Esophagus squamous epithelium (tissue), 5 donors: ENCODE results near the gene FOXK1. TPM values are rescaled to one million over a fixed set of nuclear protein-coding genes. Genes with fewer than 3 reads are reported as not detected.

Experiments used
- DNase-seq: peaks from one replicate; lab custom pipeline; 2025; lab: John Stamatoyannopoulos, UW
- H3K27ac ChIP-seq, 4 donors: fragments of 200-600 bp; sonication (generic); one replicate each; pipeline ENCODE4 v1.5.1; 2016 to 2019; ENCODE audit warnings: mild to moderate bottlenecking in 1 of 4
- H3K27me3 ChIP-seq, 4 donors: fragments of 200-600 bp; sonication (generic); 1 replicate in 3 of 4; 2 replicates in 1 of 4; pipeline versions ENCODE4 v1.5.1 to v1.6.0; 2017 to 2021; ENCODE audit warnings: antibody characterized with exemption in 1 of 4
- H3K36me3 ChIP-seq, 3 donors: fragments of 200-600 bp; sonication (generic); one replicate each; pipeline ENCODE4 v1.5.1; 2016 to 2019
- H3K4me1 ChIP-seq, 3 donors: fragments of 200-600 bp; sonication (generic); one replicate each; pipeline ENCODE4 v1.5.1; 2017 to 2019
- H3K4me3 ChIP-seq, 4 donors: fragments of 200-600 bp; sonication (generic); 1 replicate in 3 of 4; 2 replicates in 1 of 4; pipeline ENCODE4 v1.5.1; 2016 to 2019; ENCODE audit warnings: mild to moderate bottlenecking in 2 of 4, moderate library complexity in 1 of 4
- H3K9me3 ChIP-seq, 3 donors: fragments of 200-600 bp; sonication (generic); one replicate each; pipeline ENCODE4 v1.5.1; 2016 to 2019
- CTCF ChIP-seq, 6 experiments: fragments of 450-650 bp in 4 of 6; fragments of 200-600 bp in 2 of 6; sonication (generic) in 2 of 6; IDR thresholded peaks; one replicate each; pipeline ENCODE4 v1.5.1; 2016 to 2019; ENCODE audit warnings: antibody characterized with exemption in 6 of 6, mild to moderate bottlenecking in 4 of 6, moderate library complexity in 4 of 6
- POLR2A ChIP-seq, 4 donors: fragments of 450-650 bp; IDR thresholded peaks; one replicate each; pipeline ENCODE4 v1.6.1; 2017; ENCODE audit warnings: antibody characterized with exemption in 4 of 4, mild to moderate bottlenecking in 4 of 4, moderate library complexity in 3 of 4
- WGBS, 2 donors: methylation state at CpG; one replicate each; pipeline ENCODE4 v1.1.5; 2018; 5-methylcytosine and 5-hydroxymethylcytosine counted together
- intact Hi-C: fragments of 100-400 bp; cut with DNase I; formaldehyde crosslinking; loops from one replicate; pipeline ENCODE4 v1.15.0; 2022
- total RNA-seq, 4 donors: library from RNA; depleted of rRNA; stranded (reverse); fragments of >200 nt; gene quantifications; one replicate each; pipeline ENCODE4 v1.1.0, GENCODE V29; 2016
- donor health status: DM: yes; HTN: yes; CAD: no.

FOXK1 gene
- total RNA-seq, 4 donors from 2014 or later = 11.9 to 25.7 (median 15.9) TPM

GRCh38 chr7:4729266-4729665 lies 47.2 kb downstream of the FOXK1 start:
- TF ChIP-seq CTCF (IDR thresholded peaks at IDR 0.05) (no peak), POLR2A (IDR thresholded peaks at IDR 0.05) (no peak)
- peaks cover 8 to 54% (median 17%) of the 10 kb centered on the region in 3 donors for H3K4me1 ChIP-seq
- no peaks in the 10 kb centered on the region for H3K27me3 ChIP-seq
- WGBS, 2 donors = no CpG with 5 or more reads among the region's 19 CpGs
- H3K36me3 ChIP-seq = peaks cover 0 to 47% (median 0%) of the 10 kb centered on the region in 3 donors
- no peak overlapping the region for H3K27ac ChIP-seq
- no peak for DNase-seq
- intact Hi-C loops = no loop called here
- H3K4me3 ChIP-seq = no peak overlapping the region
- H3K9me3 ChIP-seq = no peaks in the 10 kb centered on the region

- H3K4me3 ChIP-seq = no peak overlapping the region
- TF ChIP-seq POLR2A (IDR thresholded peaks at IDR 0.05) (no peak), CTCF (IDR thresholded peaks at IDR 0.05) (no peak)
- WGBS, 2 donors = 96 to 98% methylated on average over 7 to 18 of the region's 19 CpGs
- intact Hi-C loops = no loop called here
- H3K36me3 ChIP-seq = peaks cover 0 to 53% (median 0%) of the 10 kb centered on the region in 3 donors
- H3K9me3 ChIP-seq = no peaks in the 10 kb centered on the region
- H3K4me1 ChIP-seq = peaks cover 0 to 44% (median 10%) of the 10 kb centered on the region in 3 donors
- H3K27me3 ChIP-seq = no peaks in the 10 kb centered on the region
- no peak for DNase-seq
- H3K27ac ChIP-seq = no peak overlapping the region
These were observed 48.2 kb downstream of the FOXK1 start for GRCh38 chr7:4730276-4730675.

DNA sequence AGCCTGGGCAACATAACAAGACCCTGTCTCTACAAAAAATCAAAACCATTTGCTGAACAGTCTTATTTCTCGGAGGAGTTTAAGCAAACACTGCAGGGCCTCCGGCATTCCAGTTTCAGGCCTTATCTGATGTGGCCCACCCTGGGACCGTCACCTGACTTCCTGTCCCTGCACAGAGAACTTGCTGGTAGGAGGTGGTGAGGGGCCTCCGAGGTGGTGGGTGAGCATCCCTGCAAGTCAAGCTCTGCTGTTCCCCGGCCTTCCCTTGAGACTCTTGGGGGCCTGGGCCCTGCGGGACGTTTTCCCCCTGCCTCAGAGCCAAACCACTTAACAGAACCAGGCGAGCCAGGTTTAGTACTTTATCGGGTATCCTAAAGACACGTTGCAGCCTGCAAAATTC lies 48.9 kb downstream of the FOXK1 start:
- intact Hi-C loops = no loop called here

GRCh38 chr7:4731803-4732202 lies 49.7 kb downstream of the FOXK1 start:
- intact Hi-C loops = no loop called here
- Histone ChIP-seq H3K27ac (no peak overlapping the region), H3K9me3 (no peaks in the 10 kb centered on the region), H3K4me3 (no peak overlapping the region), H3K4me1 (peaks cover 0 to 28% (median 0%) of the 10 kb centered on the region in 3 donors), H3K36me3 (peaks cover 0 to 57% (median 0%) of the 10 kb centered on the region in 3 donors), H3K27me3 (no peaks in the 10 kb centered on the region)
- 78 to 87% methylated on average over 14 to 16 of the region's 16 CpGs for WGBS, 2 donors
- TF ChIP-seq POLR2A (IDR thresholded peaks at IDR 0.05) = no peak
- TF ChIP-seq CTCF (IDR thresholded peaks at IDR 0.05) = no peak
- no peak for DNase-seq

More for the DNA sequence above, 48.9 kb downstream of the FOXK1 start:
- H3K4me3 ChIP-seq = no peak overlapping the region
- H3K4me1 ChIP-seq = peaks cover 0 to 37% (median 5%) of the 10 kb centered on the region in 3 donors
- WGBS, 2 donors = 65 to 69% methylated on average over 5 to 7 of the region's 10 CpGs
- no peak for DNase-seq
- no peaks in the 10 kb centered on the region for H3K9me3 ChIP-seq
- H3K27ac ChIP-seq = no peak overlapping the region
- peaks cover 0 to 56% (median 0%) of the 10 kb centered on the region in 3 donors for H3K36me3 ChIP-seq
- TF ChIP-seq POLR2A (IDR thresholded peaks at IDR 0.05) (no peak), CTCF (IDR thresholded peaks at IDR 0.05) (no peak)
- H3K27me3 ChIP-seq = no peaks in the 10 kb centered on the region

DNA sequence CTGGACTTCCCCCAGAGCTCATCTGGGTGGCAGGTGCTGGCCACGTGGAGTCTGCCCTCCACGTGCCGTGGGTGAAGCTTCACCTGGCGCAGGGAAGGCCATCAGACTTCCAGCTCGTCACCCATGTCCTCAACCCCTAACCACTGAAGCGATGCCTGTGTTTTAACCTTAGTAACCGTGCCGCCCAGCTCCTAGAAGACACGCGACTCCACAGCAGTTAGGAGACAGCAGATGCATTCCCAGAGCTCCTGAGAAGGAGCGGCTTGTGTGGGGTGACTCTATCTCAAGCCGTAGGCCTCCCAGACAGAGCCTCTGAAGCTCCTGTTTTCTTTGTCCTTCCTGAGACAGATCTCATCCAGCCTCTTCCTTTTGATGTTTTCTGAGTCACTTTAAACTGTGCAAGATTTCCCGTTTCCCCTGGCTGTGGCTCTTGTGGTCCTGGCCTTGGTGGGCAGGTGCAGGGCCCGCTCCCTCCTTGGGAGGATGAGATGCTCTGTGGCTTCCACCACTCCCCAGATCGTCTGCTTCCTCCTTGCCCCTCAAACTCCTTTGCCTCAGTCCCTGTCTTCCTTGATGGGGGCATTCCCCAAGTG lies 51.9 kb downstream of the FOXK1 start:
- TF ChIP-seq CTCF (IDR thresholded peaks at IDR 0.05) (no peak), POLR2A (IDR thresholded peaks at IDR 0.05) (no peak)
- 80 to 88% methylated on average over 9 to 11 of the region's 15 CpGs for WGBS, 2 donors
- H3K4me1 ChIP-seq = peaks cover 5 to 32% (median 6%) of the 10 kb centered on the region in 3 donors
- H3K27ac ChIP-seq = no peak overlapping the region
- no peaks in the 10 kb centered on the region for H3K9me3 ChIP-seq
- intact Hi-C loops = no loop called here
- peaks cover 0 to 51% (median 0%) of the 10 kb centered on the region in 3 donors for H3K36me3 ChIP-seq
- no peak for DNase-seq
- H3K4me3 ChIP-seq = no peak overlapping the region
- H3K27me3 ChIP-seq = no peaks in the 10 kb centered on the region
